Measurements from ENCODE around the gene FPR2. TPM values are rescaled to one million over a fixed set of nuclear protein-coding genes. Genes with fewer than 3 reads are reported as not detected.
"Not testable (repeated sequence)": the region's sequence is repeated elsewhere in the genome, so short reads cannot be mapped to it uniquely, and the experiment has no call there.

FPR2 gene
- total RNA-seq, 2 experiments from 2014 or later, result not detected

DNA sequence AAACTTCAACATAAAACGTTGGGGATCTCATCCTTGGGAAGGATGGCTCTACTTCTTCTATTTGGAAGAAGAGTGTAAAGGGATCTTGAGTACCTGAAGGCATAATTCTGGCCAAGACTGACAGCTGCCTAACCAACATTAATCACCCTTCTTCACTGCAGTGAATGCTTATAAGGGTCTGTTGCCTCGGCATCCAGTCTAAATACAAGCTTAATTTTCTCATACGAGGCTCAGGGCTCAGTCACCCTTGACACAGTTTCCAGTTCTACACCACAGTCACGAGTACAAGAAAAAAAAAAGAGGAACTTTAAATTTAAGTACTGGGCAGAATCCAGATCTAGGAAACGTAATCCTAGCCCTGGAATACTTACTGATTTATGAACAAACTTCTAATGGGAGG, 43.0 kb downstream of the FPR2 start:
- DNase-seq, result no peak
- no peak overlapping the region for H3K4me3 Mint-ChIP-seq
- ChIA-PET CTCF (no interaction called here), POLR2A (no interaction called here)
- intact Hi-C loops (cut with micrococcal nuclease), result no loop called here
- no peaks in the 10 kb centered on the region for H3K4me1 Mint-ChIP-seq (ENCODE audit: low read depth)
- H3K36me3 Mint-ChIP-seq, result no peaks in the 10 kb centered on the region
- peaks cover 3% of the 10 kb centered on the region for H3K27me3 Mint-ChIP-seq
- H3K27ac Mint-ChIP-seq, result no peak overlapping the region
- H3K9me3 Mint-ChIP-seq, result peaks cover 14% of the 10 kb centered on the region

DNA sequence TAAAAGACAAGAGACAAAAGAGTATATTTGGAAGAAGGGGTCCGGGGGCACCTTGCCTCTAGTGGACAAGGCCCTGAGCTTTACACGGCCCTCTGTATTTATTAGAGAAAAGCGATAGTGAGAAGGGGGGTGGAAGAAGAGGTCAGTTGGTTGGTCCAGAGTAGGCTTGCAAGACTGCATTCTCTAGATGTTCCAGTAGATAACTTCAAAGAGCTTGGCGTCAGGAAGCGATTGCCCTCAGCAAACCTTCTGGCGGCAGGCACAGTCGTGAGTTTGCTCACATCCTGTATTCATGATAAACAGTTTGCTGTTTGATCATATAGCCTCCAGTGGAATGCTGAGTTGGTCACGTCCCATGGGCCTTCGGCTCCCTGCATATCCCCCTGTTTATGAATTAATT, 43.8 kb downstream of the FPR2 start:
- H3K27me3 Mint-ChIP-seq; CTCF ChIA-PET; POLR2A ChIA-PET; DNase-seq; H3K36me3 Mint-ChIP-seq; H3K4me3 Mint-ChIP-seq; H3K27ac Mint-ChIP-seq; intact Hi-C loops (cut with micrococcal nuclease); H3K4me1 Mint-ChIP-seq (ENCODE audit: low read depth): not testable (repeated sequence)
- H3K9me3 Mint-ChIP-seq, result peaks cover 14% of the 10 kb centered on the region

DNA sequence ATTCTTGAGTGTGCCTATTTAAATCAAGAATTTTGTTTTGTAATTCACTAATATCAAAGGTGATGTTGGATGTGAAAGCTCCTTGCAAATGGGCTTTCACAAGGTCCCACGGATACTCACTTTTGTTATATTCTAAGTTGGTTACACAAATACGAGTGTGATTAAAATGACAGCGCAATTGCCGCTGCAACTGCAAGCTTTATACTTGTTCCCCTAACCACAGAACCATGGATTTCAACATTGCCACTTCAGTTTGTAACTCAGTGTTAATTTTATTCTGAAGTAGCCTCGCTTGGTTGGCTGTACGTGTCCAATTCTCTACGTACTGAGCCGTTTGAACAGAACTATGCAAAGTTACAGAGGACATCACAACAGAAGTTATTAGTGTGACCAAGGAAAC, 44.4 kb downstream of the FPR2 start:
- DNase-seq; intact Hi-C loops (cut with micrococcal nuclease); H3K27ac Mint-ChIP-seq; H3K4me3 Mint-ChIP-seq; H3K36me3 Mint-ChIP-seq; CTCF ChIA-PET; H3K27me3 Mint-ChIP-seq; H3K4me1 Mint-ChIP-seq (ENCODE audit: low read depth); POLR2A ChIA-PET: not testable (repeated sequence)
- peaks cover 14% of the 10 kb centered on the region for H3K9me3 Mint-ChIP-seq

DNA sequence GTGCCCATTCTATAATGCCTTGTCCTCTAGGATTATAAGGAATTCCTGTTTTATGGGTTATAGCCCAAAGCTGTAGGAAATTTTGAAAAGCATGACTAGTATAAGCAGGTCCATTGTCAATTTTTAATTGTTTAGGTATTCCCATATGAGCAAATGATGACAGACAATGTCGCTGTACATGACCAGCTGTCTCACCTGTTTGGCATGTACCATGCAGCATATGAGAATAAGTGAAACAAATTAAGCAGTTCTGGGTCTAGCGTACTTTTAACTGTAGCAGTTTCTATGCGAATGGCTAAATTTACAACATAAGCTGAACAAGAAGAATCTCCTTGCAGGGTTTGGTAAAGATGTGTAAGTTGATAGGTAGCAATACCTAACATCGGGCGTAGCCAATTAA, 45.6 kb downstream of the FPR2 start:
- H3K27me3 Mint-ChIP-seq; H3K27ac Mint-ChIP-seq; H3K36me3 Mint-ChIP-seq; CTCF ChIA-PET; POLR2A ChIA-PET; intact Hi-C loops (cut with micrococcal nuclease); H3K4me3 Mint-ChIP-seq; DNase-seq; H3K4me1 Mint-ChIP-seq (ENCODE audit: low read depth): not testable (repeated sequence)
- H3K9me3 Mint-ChIP-seq, result peaks cover 20% of the 10 kb centered on the region

DNA sequence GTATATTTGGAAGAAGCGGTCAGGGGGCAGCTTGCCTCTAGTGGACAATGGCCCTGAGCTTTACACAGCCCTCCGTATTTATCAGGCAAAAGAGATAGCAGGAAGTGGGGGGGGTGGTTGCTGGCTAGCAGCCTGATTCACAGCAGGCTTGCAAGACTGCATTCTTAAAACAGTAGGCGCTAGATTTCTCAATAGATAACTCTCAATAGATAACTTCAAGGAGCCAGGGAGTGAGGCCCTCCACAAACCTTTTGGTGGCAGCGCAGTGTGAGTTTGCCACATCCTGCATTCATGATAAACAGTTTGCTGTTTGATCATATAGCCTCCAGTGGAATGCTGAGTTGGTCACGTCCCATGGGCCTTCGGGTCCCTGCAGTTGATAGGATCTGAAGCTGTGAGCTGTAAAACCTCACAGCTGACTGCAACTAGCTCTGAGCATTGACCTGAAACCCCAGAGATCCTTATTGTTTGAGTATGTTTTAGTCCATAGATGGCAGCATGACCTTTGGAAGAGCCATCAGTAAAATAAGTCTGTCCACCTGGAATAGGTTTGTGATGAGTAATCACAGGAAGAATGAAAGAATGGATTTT, 46.2 kb downstream of the FPR2 start:
- no peak for DNase-seq
- H3K27ac Mint-ChIP-seq, result no peak overlapping the region
- no peaks in the 10 kb centered on the region for H3K27me3 Mint-ChIP-seq
- ChIA-PET POLR2A (no interaction called here), CTCF (interaction anchor here (1.3 kb wide), 1 partner anchor 30 kb away, joined by 4 read pairs; no protein-coding TSS in a partner anchor)
- H3K4me1 Mint-ChIP-seq (ENCODE audit: low read depth), result no peaks in the 10 kb centered on the region
- H3K36me3 Mint-ChIP-seq, result no peaks in the 10 kb centered on the region
- no peak overlapping the region for H3K4me3 Mint-ChIP-seq
- intact Hi-C loops (cut with micrococcal nuclease), result no loop called here
- peaks cover 20% of the 10 kb centered on the region for H3K9me3 Mint-ChIP-seq

DNA sequence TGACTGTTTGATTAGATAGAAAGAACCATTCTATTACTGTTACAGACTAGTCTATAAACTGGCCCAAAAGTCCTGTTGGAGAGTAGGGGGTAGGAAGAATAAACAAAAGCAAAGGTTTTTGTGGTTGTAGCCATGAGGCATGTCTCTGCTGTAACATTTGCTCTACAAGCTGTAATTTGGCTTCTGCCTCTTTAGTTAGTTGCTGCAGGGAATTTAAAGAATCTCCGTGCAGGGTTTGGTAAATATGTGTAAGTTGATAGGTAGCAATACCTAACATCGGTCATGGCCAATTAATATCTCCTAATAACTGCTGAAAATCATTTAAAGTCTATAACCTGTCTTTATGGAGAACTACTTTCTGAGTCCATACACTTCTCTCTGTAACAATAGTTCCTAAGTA, 46.9 kb downstream of the FPR2 start:
- Mint-ChIP-seq H3K4me3 (no peak overlapping the region), H3K9me3 (peaks cover 26% of the 10 kb centered on the region), H3K36me3 (no peaks in the 10 kb centered on the region), H3K27ac (no peak overlapping the region), H3K27me3 (no peaks in the 10 kb centered on the region), H3K4me1 (ENCODE audit: low read depth) (no peaks in the 10 kb centered on the region)
- CTCF ChIA-PET, result interaction anchor here (1.3 kb wide), 1 partner anchor 31 kb away, joined by 4 read pairs; no protein-coding TSS in a partner anchor
- intact Hi-C loops (cut with micrococcal nuclease), result no loop called here
- POLR2A ChIA-PET, result no interaction called here
- no peak for DNase-seq

DNA sequence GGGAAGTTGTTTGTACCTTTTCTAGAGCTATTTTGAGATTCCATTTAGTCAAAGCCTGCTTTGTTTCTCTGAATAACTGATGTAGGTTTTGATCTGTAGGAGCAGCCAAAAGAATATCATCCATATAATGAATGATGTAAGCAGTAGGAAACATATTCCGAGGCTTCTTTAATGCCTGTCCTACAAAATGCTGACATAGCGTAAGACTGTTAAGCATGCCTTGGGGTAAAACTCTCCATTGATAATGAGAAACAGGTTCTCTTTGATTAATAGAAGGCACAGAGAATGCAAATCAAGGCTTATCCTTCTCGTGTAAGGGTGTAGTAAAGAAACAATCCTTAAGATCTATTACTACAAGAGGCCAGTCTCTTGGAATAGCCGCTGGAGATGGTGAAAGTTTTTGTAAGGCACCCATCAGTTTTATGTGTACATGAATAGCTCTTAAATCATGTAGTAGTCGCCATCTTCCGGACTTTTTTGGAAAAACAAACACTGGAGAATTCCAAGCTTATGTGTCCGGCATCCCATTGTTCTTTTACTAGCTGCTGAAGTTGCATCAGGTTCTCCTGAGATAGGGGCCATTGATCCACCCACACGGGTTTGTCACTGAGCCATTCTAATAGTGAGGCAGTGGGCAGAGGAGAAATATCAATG, 47.5 kb downstream of the FPR2 start:
- Mint-ChIP-seq H3K4me1 (ENCODE audit: low read depth) (no peaks in the 10 kb centered on the region), H3K27me3 (no peaks in the 10 kb centered on the region), H3K27ac (no peak overlapping the region), H3K4me3 (no peak overlapping the region), H3K9me3 (peaks cover 23% of the 10 kb centered on the region), H3K36me3 (no peaks in the 10 kb centered on the region)
- CTCF ChIA-PET, result interaction anchor here (1.3 kb wide), 1 partner anchor 31 kb away, joined by 4 read pairs; no protein-coding TSS in a partner anchor
- DNase-seq, result no peak
- intact Hi-C loops (cut with micrococcal nuclease), result no loop called here
- POLR2A ChIA-PET, result no interaction called here

DNA sequence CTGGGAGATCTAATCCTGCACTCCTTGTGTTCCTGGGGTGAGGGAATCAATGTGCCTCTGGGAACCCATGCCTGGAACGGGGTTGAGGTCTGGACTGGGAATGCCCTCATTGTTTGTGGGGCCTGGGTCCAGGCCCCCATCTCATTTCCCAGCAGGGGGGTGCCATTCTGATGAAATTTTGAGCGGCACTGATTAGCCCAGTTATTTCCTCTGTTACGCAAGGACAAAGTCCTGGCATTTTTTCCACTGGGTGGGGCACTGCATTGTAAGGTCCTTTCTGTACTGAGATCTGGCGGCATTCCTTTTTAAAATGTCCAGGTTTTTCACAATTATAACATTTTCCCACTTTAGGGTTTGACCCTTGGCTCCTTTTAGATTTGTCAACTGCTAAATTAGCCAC, 48.8 kb downstream of the FPR2 start:
- no peaks in the 10 kb centered on the region for H3K4me1 Mint-ChIP-seq (ENCODE audit: low read depth)
- peaks cover 3% of the 10 kb centered on the region for H3K36me3 Mint-ChIP-seq
- intact Hi-C loops (cut with micrococcal nuclease), result no loop called here
- H3K4me3 Mint-ChIP-seq, result no peak overlapping the region
- ChIA-PET CTCF (no interaction called here), POLR2A (no interaction called here)
- no peak overlapping the region for H3K27ac Mint-ChIP-seq
- H3K9me3 Mint-ChIP-seq, result peaks cover 25% of the 10 kb centered on the region
- H3K27me3 Mint-ChIP-seq, result no peaks in the 10 kb centered on the region
- no peak for DNase-seq

DNA sequence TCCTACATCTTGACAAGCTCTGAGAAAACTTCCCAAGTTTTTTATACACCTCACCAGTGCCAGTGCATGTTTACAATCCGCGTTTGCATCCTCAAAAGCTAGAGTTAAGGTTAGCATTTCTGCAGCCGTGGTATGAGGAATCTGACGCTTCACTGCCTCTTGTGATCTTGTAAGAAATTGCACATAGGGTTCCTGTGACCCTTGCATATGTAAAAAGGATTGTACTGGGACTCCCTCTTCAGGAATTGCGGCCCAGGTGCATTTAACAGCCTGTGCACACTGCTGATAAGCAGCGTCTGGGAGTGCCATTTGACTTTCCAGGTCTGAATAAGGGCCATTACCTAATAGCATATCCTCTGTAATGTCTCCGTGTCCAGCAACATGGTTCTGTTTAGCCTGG, 49.2 kb downstream of the FPR2 start:
- H3K27ac Mint-ChIP-seq, result no peak overlapping the region
- no peak overlapping the region for H3K4me3 Mint-ChIP-seq

DNA sequence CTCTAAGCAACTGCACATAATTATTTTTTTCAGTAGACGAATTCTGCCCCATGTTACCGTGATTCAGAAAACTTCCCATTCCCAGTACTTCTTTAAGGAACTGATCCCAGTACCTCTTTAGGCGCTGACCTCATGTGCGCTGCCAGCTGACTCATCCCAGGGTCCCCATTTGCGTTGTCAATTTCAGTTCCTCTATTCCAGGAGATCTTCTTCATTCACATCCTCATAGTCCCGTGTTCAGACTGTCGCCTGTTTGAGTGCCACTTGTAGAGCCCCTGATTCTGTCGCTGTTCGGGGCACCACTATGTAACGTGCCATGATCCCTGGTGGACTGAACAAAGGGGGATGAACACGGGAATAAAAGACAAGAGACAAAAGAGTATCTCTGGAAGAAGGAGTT, 50.4 kb downstream of the FPR2 start:
- Mint-ChIP-seq H3K9me3 (peaks cover 25% of the 10 kb centered on the region), H3K4me3 (no peak overlapping the region), H3K4me1 (ENCODE audit: low read depth) (no peaks in the 10 kb centered on the region), H3K36me3 (peaks cover 3% of the 10 kb centered on the region), H3K27ac (no peak overlapping the region), H3K27me3 (no peaks in the 10 kb centered on the region)
- intact Hi-C loops (cut with micrococcal nuclease), result no loop called here
- CTCF ChIA-PET, result no interaction called here
- DNase-seq, result no peak
- POLR2A ChIA-PET, result no interaction called here

More for the DNA sequence above, 49.2 kb downstream of the FPR2 start:
- intact Hi-C loops (cut with micrococcal nuclease), result no loop called here
- Mint-ChIP-seq H3K9me3 (peaks cover 21% of the 10 kb centered on the region), H3K4me1 (ENCODE audit: low read depth) (no peaks in the 10 kb centered on the region), H3K27me3 (no peaks in the 10 kb centered on the region), H3K36me3 (peaks cover 3% of the 10 kb centered on the region)
- POLR2A ChIA-PET, result no interaction called here
- DNase-seq, result no peak
- CTCF ChIA-PET, result no interaction called here

DNA sequence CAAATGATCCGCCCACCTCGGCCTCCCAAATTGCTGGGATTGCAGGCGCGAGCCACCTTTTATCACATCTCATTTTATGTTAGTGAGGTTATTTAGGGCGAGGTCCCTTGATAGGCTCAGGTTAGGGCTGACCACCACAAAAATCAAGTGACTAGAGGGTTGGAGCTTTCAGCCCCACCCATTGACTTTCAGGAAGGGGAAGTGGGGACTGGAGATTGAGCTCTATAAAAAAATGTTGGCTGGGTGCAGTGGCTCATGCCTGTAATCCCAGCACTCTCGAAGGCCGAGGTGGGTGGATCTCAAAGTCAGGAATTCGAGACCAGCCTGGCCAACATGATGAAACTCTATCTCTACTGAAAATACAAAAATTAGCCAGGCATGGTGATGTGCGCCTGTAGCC, 54.1 kb downstream of the FPR2 start:
- DNase-seq, result no peak
- ChIA-PET POLR2A (no interaction called here), CTCF (no interaction called here)
- no peaks in the 10 kb centered on the region for H3K4me1 Mint-ChIP-seq (ENCODE audit: low read depth)
- H3K9me3 Mint-ChIP-seq, result peaks cover 21% of the 10 kb centered on the region
- H3K36me3 Mint-ChIP-seq, result peaks cover 3% of the 10 kb centered on the region
- no peak overlapping the region for H3K27ac Mint-ChIP-seq
- no peak overlapping the region for H3K4me3 Mint-ChIP-seq
- no peaks in the 10 kb centered on the region for H3K27me3 Mint-ChIP-seq
- intact Hi-C loops (cut with micrococcal nuclease), result no loop called here

DNA sequence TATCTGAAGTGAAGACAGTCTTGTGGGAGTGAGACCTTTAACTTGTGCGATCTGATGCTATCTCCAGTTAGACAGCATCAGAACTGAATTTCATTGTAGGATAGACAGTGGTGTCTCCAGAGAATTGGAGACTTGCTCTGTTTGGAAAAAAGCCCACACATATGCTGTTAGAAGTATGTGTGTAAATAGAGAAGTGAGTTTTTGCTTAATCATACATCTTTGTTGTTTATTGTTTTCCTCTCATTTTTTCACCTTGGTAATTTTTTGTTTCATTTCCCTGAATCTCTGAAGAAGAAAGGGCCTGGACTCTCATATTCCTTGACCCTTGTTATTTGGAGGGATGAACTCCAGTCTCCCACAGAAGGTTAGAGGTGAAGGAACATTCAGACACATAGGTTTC, 55.7 kb downstream of the FPR2 start:
- intact Hi-C loops (cut with micrococcal nuclease), result no loop called here
- no peak for DNase-seq
- Mint-ChIP-seq H3K36me3 (peaks cover 3% of the 10 kb centered on the region), H3K27ac (no peak overlapping the region), H3K27me3 (no peaks in the 10 kb centered on the region), H3K4me3 (no peak overlapping the region), H3K4me1 (ENCODE audit: low read depth) (no peaks in the 10 kb centered on the region), H3K9me3 (peaks cover 22% of the 10 kb centered on the region)
- ChIA-PET POLR2A (no interaction called here), CTCF (no interaction called here)

DNA sequence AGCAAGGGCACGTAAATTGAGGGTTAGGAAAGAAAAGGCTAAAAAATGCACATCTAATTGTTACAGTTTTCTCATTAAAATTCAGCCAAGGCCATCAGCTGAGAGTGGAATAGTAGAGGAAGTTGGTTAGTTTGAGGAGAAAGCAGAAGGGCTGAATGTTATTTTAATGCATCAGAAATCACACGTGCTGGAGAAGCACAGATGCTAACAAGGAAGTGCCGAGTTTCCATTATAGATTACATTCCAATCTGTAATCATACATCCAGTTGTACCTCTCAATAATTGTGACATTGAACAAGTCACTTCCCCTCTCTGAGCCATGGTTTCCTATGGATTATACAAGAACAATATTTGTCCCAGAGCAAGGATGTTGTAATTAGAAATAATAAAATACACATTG, 59.0 kb downstream of the FPR2 start:
- intact Hi-C loops (cut with micrococcal nuclease), result no loop called here

More for the DNA sequence above, 59.0 kb downstream of the FPR2 start:
- H3K36me3 Mint-ChIP-seq, result peaks cover 5% of the 10 kb centered on the region
- POLR2A ChIA-PET, result no interaction called here
- no peak overlapping the region for H3K4me3 Mint-ChIP-seq
- H3K27me3 Mint-ChIP-seq, result no peaks in the 10 kb centered on the region
- CTCF ChIA-PET, result no interaction called here
- H3K9me3 Mint-ChIP-seq, result peaks cover 29% of the 10 kb centered on the region
- DNase-seq, result no peak
- H3K27ac Mint-ChIP-seq, result no peak overlapping the region
- no peaks in the 10 kb centered on the region for H3K4me1 Mint-ChIP-seq (ENCODE audit: low read depth)

Measured in activated CD4-positive, alpha-beta memory T cell treated with anti-CD3 and anti-CD28 coated beads for 36 hours (primary cell).